Neutrophil (primary cell): ENCODE measurements around the gene TPD52L2.
A peak's percentile ranks its signal among the peaks of the same experiment; 100 is the strongest.

Experiments
- H3K27ac ChIP-seq: fragments of 200-600 bp; sonication (generic); 2 replicates; pipeline ENCODE4 v1.5.1; 2016; ENCODE audit warnings: mild to moderate bottlenecking, moderate library complexity
- H3K27me3 ChIP-seq: fragments of 200-600 bp; sonication (generic); 2 replicates; pipeline ENCODE4 v1.6.0; 2016; ENCODE audit warnings: mild to moderate bottlenecking
- H3K36me3 ChIP-seq: fragments of 200-600 bp; sonication (generic); 2 replicates; pipeline ENCODE4 v1.5.1; 2017
- H3K4me1 ChIP-seq, 2 experiments: fragments of 200-600 bp in 1 of 2; sonication (generic) in 1 of 2; 1 replicate in 1 of 2; 2 replicates in 1 of 2; pipeline versions ENCODE4 v1.5.1 to v1.6.1; 2013 to 2016; ENCODE audit warnings: low read depth in 1 of 2, low read length in 1 of 2, mild to moderate bottlenecking in 1 of 2, moderate library complexity in 1 of 2; ENCODE audit not compliant: control insufficient read depth in 1 of 2, insufficient read depth in 1 of 2
- H3K4me3 ChIP-seq, 2 experiments: fragments of 200-600 bp in 1 of 2; sonication (generic) in 1 of 2; 1 replicate in 1 of 2; 2 replicates in 1 of 2; pipeline ENCODE4 v1.5.1; 2013 to 2016; ENCODE audit warnings: low read depth in 1 of 2, low read length in 1 of 2, mild to moderate bottlenecking in 1 of 2, moderate library complexity in 1 of 2
- H3K9me3 ChIP-seq: fragments of 200-600 bp; sonication (generic); 2 replicates; pipeline ENCODE4 v1.5.1; 2016
- TF ChIP-seq, protein P1 (sequence below): fragments of 200-600 bp; sonication (generic); IDR thresholded peaks from 2 replicates; pipeline ENCODE4 v1.5.1; 2016; ENCODE audit warnings: antibody characterized with exemption

TPD52L2 gene

DNA sequence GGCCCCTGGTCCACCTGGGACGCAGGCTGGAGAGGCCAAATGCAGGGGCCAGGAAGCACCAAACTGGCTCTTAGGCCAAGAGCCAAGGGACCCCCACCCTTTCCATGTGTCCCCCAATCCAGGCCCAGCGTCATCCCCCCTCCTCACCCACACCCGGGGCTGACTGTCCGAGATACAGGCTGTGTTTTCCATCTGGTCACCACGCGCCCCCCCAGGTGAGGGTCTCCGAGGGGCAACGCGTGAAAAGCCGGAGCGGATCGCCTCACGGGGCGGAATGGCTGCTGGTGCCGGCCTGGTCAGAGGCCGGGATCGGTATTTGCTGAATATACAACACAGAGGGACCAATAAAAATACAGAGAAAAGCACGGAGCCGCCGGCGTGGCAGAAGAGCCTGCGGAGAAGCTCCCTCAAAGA lies 9.0 kb upstream of the TPD52L2 start:
- Histone ChIP-seq H3K4me3 (no peak overlapping the region), H3K36me3 (no peaks in the 10 kb centered on the region), H3K4me1 (peaks cover 23 to 44% of the 10 kb centered on the region in 2 experiments), H3K27me3 (peaks cover 63% of the 10 kb centered on the region), H3K9me3 (no peaks in the 10 kb centered on the region), H3K27ac (no peak overlapping the region)
- TF ChIP-seq, protein P1, sequence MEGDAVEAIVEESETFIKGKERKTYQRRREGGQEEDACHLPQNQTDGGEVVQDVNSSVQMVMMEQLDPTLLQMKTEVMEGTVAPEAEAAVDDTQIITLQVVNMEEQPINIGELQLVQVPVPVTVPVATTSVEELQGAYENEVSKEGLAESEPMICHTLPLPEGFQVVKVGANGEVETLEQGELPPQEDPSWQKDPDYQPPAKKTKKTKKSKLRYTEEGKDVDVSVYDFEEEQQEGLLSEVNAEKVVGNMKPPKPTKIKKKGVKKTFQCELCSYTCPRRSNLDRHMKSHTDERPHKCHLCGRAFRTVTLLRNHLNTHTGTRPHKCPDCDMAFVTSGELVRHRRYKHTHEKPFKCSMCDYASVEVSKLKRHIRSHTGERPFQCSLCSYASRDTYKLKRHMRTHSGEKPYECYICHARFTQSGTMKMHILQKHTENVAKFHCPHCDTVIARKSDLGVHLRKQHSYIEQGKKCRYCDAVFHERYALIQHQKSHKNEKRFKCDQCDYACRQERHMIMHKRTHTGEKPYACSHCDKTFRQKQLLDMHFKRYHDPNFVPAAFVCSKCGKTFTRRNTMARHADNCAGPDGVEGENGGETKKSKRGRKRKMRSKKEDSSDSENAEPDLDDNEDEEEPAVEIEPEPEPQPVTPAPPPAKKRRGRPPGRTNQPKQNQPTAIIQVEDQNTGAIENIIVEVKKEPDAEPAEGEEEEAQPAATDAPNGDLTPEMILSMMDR, result no peak

- H3K9me3 ChIP-seq, result no peaks in the 10 kb centered on the region
- no peak overlapping the region for H3K4me3 ChIP-seq
- H3K4me1 ChIP-seq, result peaks cover 41 to 62% of the 10 kb centered on the region in 2 experiments
- peaks cover 57% of the 10 kb centered on the region for H3K27me3 ChIP-seq
- H3K27ac ChIP-seq, result no peak overlapping the region
- peaks cover 8% of the 10 kb centered on the region for H3K36me3 ChIP-seq
- TF ChIP-seq, protein P1, result no peak
Measured at GRCh38 chr20:63857764-63858392, 7.2 kb upstream of the TPD52L2 start.

GRCh38 chr20:63858393-63859165 lies 6.5 kb upstream of the TPD52L2 start:
- Histone ChIP-seq H3K36me3 (peaks cover 8% of the 10 kb centered on the region), H3K4me3 (no peak overlapping the region), H3K27me3 (peaks cover 57% of the 10 kb centered on the region), H3K27ac (peak overlapping the region; percentile 99), H3K4me1 (peaks cover 48 to 69% of the 10 kb centered on the region in 2 experiments), H3K9me3 (no peaks in the 10 kb centered on the region)
- TF ChIP-seq, protein P1, result no peak

DNA sequence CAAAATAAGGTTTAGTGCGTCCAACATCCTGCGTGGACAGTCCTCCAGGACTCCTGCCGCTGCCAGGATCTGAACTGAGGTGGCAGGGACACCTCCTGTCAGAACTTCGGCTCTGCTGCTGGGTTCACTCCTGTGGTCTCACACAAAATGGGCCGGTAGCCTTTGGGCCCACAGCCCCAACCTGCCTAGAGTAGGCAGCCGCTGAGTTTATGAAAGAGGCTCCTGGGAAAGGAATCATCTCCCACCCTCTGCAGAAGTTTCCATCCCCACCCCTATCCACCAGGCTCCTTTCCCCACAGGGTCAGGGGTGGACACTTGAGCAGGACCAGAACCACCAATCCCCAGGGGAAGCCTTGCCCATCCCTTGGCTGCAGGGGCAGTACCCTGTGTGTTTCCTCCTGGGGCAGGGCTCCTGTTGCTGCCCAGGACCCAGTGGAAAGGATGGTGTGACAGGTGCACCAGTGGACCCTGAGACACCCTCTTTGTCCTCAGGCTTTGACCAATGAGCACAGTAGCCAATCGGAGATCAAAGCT lies 5.8 kb upstream of the TPD52L2 start:
- no peak overlapping the region for H3K4me3 ChIP-seq
- peaks cover 51% of the 10 kb centered on the region for H3K27me3 ChIP-seq
- TF ChIP-seq, protein P1, result no peak
- peaks cover 55 to 74% of the 10 kb centered on the region in 2 experiments for H3K4me1 ChIP-seq
- H3K9me3 ChIP-seq, result no peaks in the 10 kb centered on the region
- H3K27ac ChIP-seq, result peak overlapping the region; percentile 99
- H3K36me3 ChIP-seq, result peaks cover 8% of the 10 kb centered on the region

DNA sequence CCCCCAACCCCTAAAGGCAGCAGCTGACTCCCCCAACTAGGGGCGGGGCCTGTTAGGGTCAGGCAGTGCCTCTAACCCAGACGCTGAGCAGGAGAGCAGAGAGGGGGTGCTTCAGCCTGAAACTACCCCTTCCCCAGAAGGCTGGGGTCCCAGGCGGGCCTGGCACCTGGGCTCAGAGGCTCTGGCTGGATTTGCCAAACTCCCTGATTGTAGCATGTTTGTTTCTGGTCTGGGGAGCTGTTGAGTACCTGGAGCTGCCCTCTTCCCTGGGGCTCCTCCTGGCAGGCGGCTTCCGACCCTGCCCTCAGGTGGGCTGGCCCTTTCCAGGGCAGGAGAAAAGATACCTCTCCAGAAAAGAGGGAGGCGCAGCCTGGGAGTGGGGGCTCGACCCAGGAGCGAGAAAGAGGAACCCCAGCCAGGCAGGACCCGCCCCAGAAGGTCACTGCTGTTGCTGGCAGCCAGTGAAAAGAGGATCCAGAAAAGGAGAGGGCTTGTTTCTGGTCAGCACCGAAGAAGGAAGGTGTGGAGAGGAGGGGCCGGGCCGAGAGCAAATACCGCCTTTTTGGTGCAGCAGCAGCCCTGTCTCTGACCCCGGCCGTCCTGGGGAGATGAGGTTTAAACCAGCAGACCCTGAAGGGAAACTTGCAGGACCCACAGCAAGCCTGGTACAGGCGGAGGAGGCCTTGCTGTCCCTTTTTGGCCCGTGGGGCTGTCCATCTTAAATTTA lies 4.6 kb upstream of the TPD52L2 start:
- H3K4me3 ChIP-seq, result peak overlapping the region; percentile 18 to 36
- peaks cover 8% of the 10 kb centered on the region for H3K36me3 ChIP-seq
- TF ChIP-seq, protein P1, result no peak
- peaks cover 58 to 69% of the 10 kb centered on the region in 2 experiments for H3K4me1 ChIP-seq
- H3K27me3 ChIP-seq, result peaks cover 38% of the 10 kb centered on the region
- peak overlapping the region; percentile 99 for H3K27ac ChIP-seq
- no peaks in the 10 kb centered on the region for H3K9me3 ChIP-seq
